ENCODE results near the gene AKNA.

The AKNA gene

GRCh38 chr9:114363424-114363823, 24.4 kb downstream of the AKNA start:
- DNase-seq (ENCODE audit: extremely low read depth in 1 of 2, low read depth in 1 of 2) = no peak

GRCh38 chr9:114362394-114362793, 25.4 kb downstream of the AKNA start:
- DNase-seq (ENCODE audit: extremely low read depth in 1 of 2, low read depth in 1 of 2) = no peak

- DNase-seq (ENCODE audit: extremely low read depth in 1 of 2, low read depth in 1 of 2) = no peak
These were observed 26.2 kb downstream of the AKNA start for GRCh38 chr9:114361542-114361941.

- no peak for DNase-seq (ENCODE audit: extremely low read depth in 1 of 2, low read depth in 1 of 2)
These were observed 28.0 kb downstream of the AKNA start for GRCh38 chr9:114359801-114360200.

GRCh38 chr9:114357911-114358328, 29.9 kb downstream of the AKNA start:
- no peak for DNase-seq (ENCODE audit: extremely low read depth in 1 of 2, low read depth in 1 of 2)

GRCh38 chr9:114357360-114357759, 30.4 kb downstream of the AKNA start:
- no peak for DNase-seq (ENCODE audit: extremely low read depth in 1 of 2, low read depth in 1 of 2)

GRCh38 chr9:114356792-114357191, 31.0 kb downstream of the AKNA start:
- no peak for DNase-seq (ENCODE audit: extremely low read depth in 1 of 2, low read depth in 1 of 2)

- no peak for DNase-seq (ENCODE audit: extremely low read depth in 1 of 2, low read depth in 1 of 2)
These were observed 32.0 kb downstream of the AKNA start for GRCh38 chr9:114355821-114356220.

GRCh38 chr9:114351932-114352331, 35.9 kb downstream of the AKNA start:
- no peak for DNase-seq (ENCODE audit: extremely low read depth in 1 of 2, low read depth in 1 of 2)

- DNase-seq (ENCODE audit: extremely low read depth in 1 of 2, low read depth in 1 of 2) = no peak
These were observed 37.0 kb downstream of the AKNA start for GRCh38 chr9:114350636-114351401.

GRCh38 chr9:114349713-114350480, 37.9 kb downstream of the AKNA start:
- no peak for DNase-seq (ENCODE audit: extremely low read depth in 1 of 2, low read depth in 1 of 2)

- peak in 1 of 2 donors; percentile 25 for DNase-seq (ENCODE audit: extremely low read depth in 1 of 2, low read depth in 1 of 2)
These were observed 38.8 kb downstream of the AKNA start for GRCh38 chr9:114348906-114349482.

- no peak for DNase-seq (ENCODE audit: extremely low read depth in 1 of 2, low read depth in 1 of 2)
These were observed 39.4 kb downstream of the AKNA start for GRCh38 chr9:114348261-114348905.

- DNase-seq (ENCODE audit: extremely low read depth in 1 of 2, low read depth in 1 of 2) = no peak
These were observed 40.1 kb downstream of the AKNA start for GRCh38 chr9:114347675-114348074.

GRCh38 chr9:114346146-114346545, 41.6 kb downstream of the AKNA start:
- no peak for DNase-seq (ENCODE audit: extremely low read depth in 1 of 2, low read depth in 1 of 2)

- no peak for DNase-seq (ENCODE audit: extremely low read depth in 1 of 2, low read depth in 1 of 2)
These were observed 42.2 kb downstream of the AKNA start for GRCh38 chr9:114345493-114346065.

GRCh38 chr9:114344692-114345091, 43.1 kb downstream of the AKNA start:
- DNase-seq (ENCODE audit: extremely low read depth in 1 of 2, low read depth in 1 of 2) = no peak

- DNase-seq (ENCODE audit: extremely low read depth in 1 of 2, low read depth in 1 of 2) = no peak
These were observed 43.6 kb downstream of the AKNA start for GRCh38 chr9:114344188-114344566.

- DNase-seq (ENCODE audit: extremely low read depth in 1 of 2, low read depth in 1 of 2) = no peak
These were observed 44.2 kb downstream of the AKNA start for GRCh38 chr9:114343471-114344187.

- DNase-seq (ENCODE audit: extremely low read depth in 1 of 2, low read depth in 1 of 2) = no peak
These were observed 44.9 kb downstream of the AKNA start for GRCh38 chr9:114342755-114343440.

Data from activated CD8-positive, alpha-beta memory T cell treated with anti-CD3 and anti-CD28 coated beads for 1 hour (primary cell).